Measurements from ENCODE around the gene NLRP1.

Gene NLRP1

DNA sequence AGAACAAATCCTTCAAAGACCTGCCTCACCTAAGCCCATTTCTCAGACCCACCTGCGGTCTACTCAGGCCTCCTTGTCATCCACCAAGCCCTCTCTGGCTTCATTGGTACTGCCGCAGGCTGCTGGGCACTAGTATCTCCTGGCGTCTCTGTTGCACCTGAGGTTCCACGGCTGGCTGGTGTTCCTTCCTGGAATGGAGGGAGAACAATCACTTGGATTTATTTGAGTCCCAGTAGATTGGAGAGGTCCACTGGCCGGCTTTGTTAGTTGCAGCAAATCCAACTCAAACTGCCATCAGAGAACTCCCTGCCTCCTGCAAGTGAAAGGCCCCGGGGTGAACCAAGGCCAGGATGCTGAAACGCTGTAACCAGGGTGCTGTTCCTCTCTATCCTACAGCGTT lies 82.6 kb downstream of the NLRP1 start:
- TF ChIP-seq CTCF (IDR thresholded peaks at IDR 0.05; ENCODE audit: control insufficient read depth, insufficient read depth, low read depth, low read length, missing control alignments): no peak
- DNase-seq (ENCODE audit: low read depth): no peak
- H3K4me3 ChIP-seq (ENCODE audit: control insufficient read depth, low read depth, low read length): no peak overlapping the region

DNA sequence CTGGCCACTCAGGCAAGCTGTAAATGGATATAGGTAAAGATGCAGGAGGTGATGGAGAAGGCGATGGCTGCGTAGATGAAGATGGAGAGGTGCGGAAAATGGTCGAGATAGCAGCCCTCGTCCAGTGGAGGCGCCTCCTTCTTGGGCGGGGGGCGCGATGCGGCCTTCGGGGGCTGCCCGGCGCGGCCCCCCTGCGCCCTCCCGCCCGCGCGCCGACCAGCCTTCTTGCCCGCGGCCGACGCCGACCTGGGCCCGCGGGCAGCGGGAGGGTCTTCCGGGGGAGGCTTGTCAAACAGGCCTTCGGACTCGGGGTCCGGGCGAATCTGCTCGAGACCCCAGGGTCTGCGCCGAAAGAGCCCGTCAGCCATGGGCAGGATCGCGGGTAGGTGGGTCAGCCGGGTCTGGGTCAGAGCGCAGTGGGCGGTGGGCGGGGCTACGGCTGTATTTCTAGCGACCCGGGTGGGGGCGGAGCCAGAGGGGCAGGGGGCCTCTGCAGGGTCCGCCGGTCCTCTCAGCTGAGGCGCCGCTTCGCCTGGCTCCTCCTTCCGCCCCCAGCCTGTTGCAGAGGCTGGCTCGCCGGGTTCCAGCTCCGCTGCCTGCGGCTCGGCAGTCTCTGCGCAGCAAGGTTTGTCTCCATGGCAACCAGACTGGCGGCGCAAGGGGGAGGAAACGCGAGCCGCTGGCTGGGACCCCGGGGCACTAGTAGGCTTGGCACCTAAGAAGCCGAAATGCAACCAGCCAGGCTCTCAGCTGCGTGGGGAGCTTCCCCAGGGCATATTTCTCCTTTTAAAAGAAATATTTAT lies 83.5 kb downstream of the NLRP1 start:
- peak; percentile 50 for DNase-seq (ENCODE audit: low read depth)
- TF ChIP-seq CTCF (IDR thresholded peaks at IDR 0.05; ENCODE audit: control insufficient read depth, insufficient read depth, low read depth, low read length, missing control alignments): no peak
- H3K4me3 ChIP-seq (ENCODE audit: control insufficient read depth, low read depth, low read length): peak overlapping the region; percentile 69

DNA sequence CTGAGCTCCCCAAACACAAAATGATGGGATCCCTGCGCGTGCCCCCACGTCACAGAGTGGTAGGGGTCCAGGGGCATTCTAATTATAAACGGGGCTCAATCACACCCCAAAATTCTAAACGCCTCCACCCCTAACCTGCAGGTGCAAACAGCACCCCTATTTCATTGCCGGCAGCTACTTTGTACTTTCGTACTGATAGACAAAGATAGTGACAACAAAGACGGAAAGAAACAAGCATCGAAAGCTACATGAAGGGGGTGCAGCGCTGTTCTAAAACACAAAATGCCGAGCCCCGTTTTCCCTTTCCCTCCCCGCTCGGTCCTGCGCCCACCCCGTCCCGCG lies 84.1 kb downstream of the NLRP1 start:
- peak overlapping the region; percentile 69 for H3K4me3 ChIP-seq (ENCODE audit: control insufficient read depth, low read depth, low read length)
- DNase-seq (ENCODE audit: low read depth): no peak
- no peak for TF ChIP-seq CTCF (IDR thresholded peaks at IDR 0.05; ENCODE audit: control insufficient read depth, insufficient read depth, low read depth, low read length, missing control alignments)

DNA sequence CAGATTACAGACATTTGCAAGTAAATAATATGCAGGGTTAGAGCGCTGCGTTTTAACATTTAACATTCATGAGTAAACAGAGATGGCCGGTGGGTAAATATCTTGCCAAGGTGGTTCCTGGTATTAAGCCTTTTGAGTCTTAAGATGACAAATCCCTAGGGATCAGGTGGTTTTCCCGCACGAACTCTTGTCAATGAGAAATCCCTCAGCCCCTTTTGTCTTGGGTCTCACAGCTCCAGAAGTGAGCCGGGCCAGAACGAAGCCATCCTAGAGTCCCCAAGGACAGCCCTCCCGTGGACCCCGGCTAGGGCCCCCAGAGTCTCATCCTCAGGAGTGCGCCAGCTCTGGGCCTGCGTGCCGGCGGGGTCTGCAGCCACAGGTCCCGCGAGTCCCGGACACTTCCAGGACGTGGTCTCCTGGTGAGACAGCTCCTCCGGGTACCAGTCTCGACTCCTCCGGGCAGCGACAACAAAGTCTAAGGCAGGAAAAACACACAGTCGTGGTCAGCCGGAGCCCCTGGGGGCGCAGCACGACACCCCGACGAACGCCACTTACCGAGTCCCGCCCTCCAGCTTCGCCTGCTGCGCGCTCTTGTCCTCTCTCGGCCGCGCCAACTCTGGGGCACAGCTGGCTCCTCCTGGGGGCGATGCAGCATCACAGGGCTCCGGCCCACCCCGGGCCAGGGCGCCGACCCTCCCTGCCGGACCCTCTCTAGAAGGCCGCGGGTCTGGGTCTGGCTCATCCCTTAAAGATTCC lies 84.7 kb downstream of the NLRP1 start:
- peak; percentile 12 for TF ChIP-seq CTCF (IDR thresholded peaks at IDR 0.05; ENCODE audit: control insufficient read depth, insufficient read depth, low read depth, low read length, missing control alignments)
- H3K4me3 ChIP-seq (ENCODE audit: control insufficient read depth, low read depth, low read length): peak overlapping the region; percentile 69
- no peak for DNase-seq (ENCODE audit: low read depth)

- DNase-seq (ENCODE audit: low read depth): no peak
- no peak for TF ChIP-seq CTCF (IDR thresholded peaks at IDR 0.05; ENCODE audit: control insufficient read depth, insufficient read depth, low read depth, low read length, missing control alignments)
These were observed 91.3 kb downstream of the NLRP1 start for GRCh38 chr17:5492970-5493369.

DNA sequence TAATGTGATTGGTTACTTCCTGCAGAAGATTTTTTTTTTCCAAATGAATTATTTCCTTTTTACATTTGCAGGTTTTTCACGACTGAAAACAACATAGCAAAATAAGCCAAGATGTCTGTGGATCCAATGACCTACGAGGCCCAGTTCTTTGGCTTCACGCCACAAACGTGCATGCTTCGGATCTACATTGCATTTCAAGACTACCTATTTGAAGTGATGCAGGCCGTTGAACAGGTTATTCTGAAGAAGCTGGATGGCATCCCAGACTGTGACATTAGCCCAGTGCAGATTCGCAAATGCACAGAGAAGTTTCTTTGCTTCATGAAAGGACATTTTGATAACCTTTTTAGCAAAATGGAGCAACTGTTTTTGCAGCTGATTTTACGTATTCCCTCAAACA lies 95.6 kb downstream of the NLRP1 start:
- TF ChIP-seq CTCF (IDR thresholded peaks at IDR 0.05; ENCODE audit: control insufficient read depth, insufficient read depth, low read depth, low read length, missing control alignments): no peak
- no peak overlapping the region for H3K4me3 ChIP-seq (ENCODE audit: control insufficient read depth, low read depth, low read length)
- no peak for DNase-seq (ENCODE audit: low read depth)

More at GRCh38 chr17:5492970-5493369, 91.3 kb downstream of the NLRP1 start:
- no peak overlapping the region for H3K4me3 ChIP-seq (ENCODE audit: control insufficient read depth, low read depth, low read length)

All from AG09309 (cell line).